Hematopoietic multipotent progenitor cell (in vitro differentiated cells): ENCODE measurements around the gene C5orf22. TPM values are rescaled to one million over a fixed set of nuclear protein-coding genes. Genes with fewer than 3 reads are reported as not detected.
A peak's percentile ranks its signal among the peaks of the same experiment; 100 is the strongest.
"Not testable (repeated sequence)": the region's sequence is repeated elsewhere in the genome, so short reads cannot be mapped to it uniquely, and the experiment has no call there.

ENCODE experiments used
- DNase-seq, 3 donors: peaks; one replicate each; pipeline ENCODE4 v3.0.0-alpha.2; 2011 to 2015; ENCODE audit warnings: low read depth in 2 of 3, low spot score in 2 of 3
- total RNA-seq: library from RNA; depleted of rRNA; stranded (reverse); fragments of >200 nt; gene quantifications from one replicate; pipeline ENCODE4 v1.2.3, GENCODE V29; 2012

C5orf22 gene
- total RNA-seq, 1 donor = 14.8 TPM

GRCh38 chr5:31551878-31552277, 19.8 kb downstream of the C5orf22 start:
- DNase-seq = no peak

- no peak for DNase-seq
These were observed 21.8 kb downstream of the C5orf22 start for GRCh38 chr5:31553863-31554262.

- no peak for DNase-seq
These were observed 22.5 kb downstream of the C5orf22 start for GRCh38 chr5:31554552-31554951.

- DNase-seq = no peak
These were observed 24.4 kb downstream of the C5orf22 start for GRCh38 chr5:31556461-31556860.

GRCh38 chr5:31559942-31560341, 27.8 kb downstream of the C5orf22 start:
- DNase-seq = no peak

GRCh38 chr5:31561946-31562345, 29.8 kb downstream of the C5orf22 start:
- DNase-seq = no peak

- peak in 1 of 3 donors; percentile 19 for DNase-seq
These were observed 31.1 kb downstream of the C5orf22 start for GRCh38 chr5:31563216-31563615.

GRCh38 chr5:31566362-31566761, 34.3 kb downstream of the C5orf22 start:
- DNase-seq = not testable (repeated sequence)

GRCh38 chr5:31568302-31568835, 36.3 kb downstream of the C5orf22 start:
- no peak for DNase-seq

- DNase-seq = no peak
These were observed 37.0 kb downstream of the C5orf22 start for GRCh38 chr5:31569068-31569467.

- DNase-seq = no peak
These were observed 41.5 kb downstream of the C5orf22 start for GRCh38 chr5:31573494-31574142.

GRCh38 chr5:31574772-31575171, 42.7 kb downstream of the C5orf22 start:
- no peak for DNase-seq

GRCh38 chr5:31577438-31577837, 45.3 kb downstream of the C5orf22 start:
- DNase-seq = no peak

GRCh38 chr5:31579558-31579957, 47.5 kb downstream of the C5orf22 start:
- no peak for DNase-seq

GRCh38 chr5:31581498-31582099, 49.5 kb downstream of the C5orf22 start:
- peak in 2 of 3 donors; percentile 43 to 80 for DNase-seq

- DNase-seq = no peak
These were observed 51.0 kb downstream of the C5orf22 start for GRCh38 chr5:31583129-31583528.

- no peak for DNase-seq
These were observed 53.2 kb downstream of the C5orf22 start for GRCh38 chr5:31585166-31585894.

- DNase-seq = no peak
These were observed 53.8 kb downstream of the C5orf22 start for GRCh38 chr5:31585895-31586270.

GRCh38 chr5:31587546-31587945, 55.4 kb downstream of the C5orf22 start:
- DNase-seq = no peak

GRCh38 chr5:31593665-31594064, 61.6 kb downstream of the C5orf22 start:
- DNase-seq = no peak

- no peak for DNase-seq
These were observed 64.3 kb downstream of the C5orf22 start for GRCh38 chr5:31596354-31596753.
